ENCODE results near the gene LAMA2.

LAMA2 gene

GRCh38 chr6:129089357-129089756, 206.4 kb downstream of the LAMA2 start:
- DNase-seq, result no peak

- DNase-seq, result no peak
Observed at GRCh38 chr6:129094147-129094546, 211.2 kb downstream of the LAMA2 start.

GRCh38 chr6:129096651-129097290, 213.8 kb downstream of the LAMA2 start:
- no peak for DNase-seq

GRCh38 chr6:129098061-129098553, 215.2 kb downstream of the LAMA2 start:
- DNase-seq, result no peak

- no peak for DNase-seq
Observed at GRCh38 chr6:129099696-129100095, 216.8 kb downstream of the LAMA2 start.

- no peak for DNase-seq
Observed at GRCh38 chr6:129100164-129100563, 217.2 kb downstream of the LAMA2 start.

GRCh38 chr6:129102741-129103140, 219.8 kb downstream of the LAMA2 start:
- no peak for DNase-seq

- no peak for DNase-seq
Observed at GRCh38 chr6:129104131-129104530, 221.2 kb downstream of the LAMA2 start.

GRCh38 chr6:129104560-129104959, 221.6 kb downstream of the LAMA2 start:
- no peak for DNase-seq

- no peak for DNase-seq
Observed at GRCh38 chr6:129105035-129105434, 222.1 kb downstream of the LAMA2 start.

- DNase-seq, result no peak
Observed at GRCh38 chr6:129105793-129106192, 222.9 kb downstream of the LAMA2 start.

GRCh38 chr6:129108337-129108736, 225.4 kb downstream of the LAMA2 start:
- no peak for DNase-seq

- no peak for DNase-seq
Observed at GRCh38 chr6:129110690-129111343, 227.9 kb downstream of the LAMA2 start.

GRCh38 chr6:129111346-129111745, 228.4 kb downstream of the LAMA2 start:
- no peak for DNase-seq

- no peak for DNase-seq
Observed at GRCh38 chr6:129111853-129112252, 228.9 kb downstream of the LAMA2 start.

- DNase-seq, result no peak
Observed at GRCh38 chr6:129112591-129112990, 229.7 kb downstream of the LAMA2 start.

GRCh38 chr6:129113637-129114036, 230.7 kb downstream of the LAMA2 start:
- no peak for DNase-seq

- no peak for DNase-seq
Observed at GRCh38 chr6:129114636-129115391, 231.9 kb downstream of the LAMA2 start.

GRCh38 chr6:129115471-129115870, 232.5 kb downstream of the LAMA2 start:
- DNase-seq, result no peak

GRCh38 chr6:129117355-129117754, 234.4 kb downstream of the LAMA2 start:
- DNase-seq, result no peak

GRCh38 chr6:129120856-129121638, 238.1 kb downstream of the LAMA2 start:
- no peak for DNase-seq

- no peak for DNase-seq
Observed at GRCh38 chr6:129124347-129124746, 241.4 kb downstream of the LAMA2 start.

- DNase-seq, result no peak
Observed at GRCh38 chr6:129130106-129130505, 247.2 kb downstream of the LAMA2 start.
